Body of pancreas (tissue), 4 donors: ENCODE results near the gene PRDM16.

Source experiments
- POLR2A ChIP-seq, 3 donors: fragments of 450-650 bp; IDR thresholded peaks; one replicate each; pipeline ENCODE4 v1.6.1; 2016; ENCODE audit warnings: antibody characterized with exemption in 3 of 3, mild to moderate bottlenecking in 2 of 3
- TF ChIP-seq, protein P1 (sequence below), 7 experiments: fragments of 450-650 bp in 4 of 7; fragments of 200-600 bp in 3 of 7; sonication (generic) in 3 of 7; IDR thresholded peaks; one replicate each; pipeline ENCODE4 v1.5.1; 2016 to 2019; ENCODE audit warnings: antibody characterized with exemption in 7 of 7

DNA sequence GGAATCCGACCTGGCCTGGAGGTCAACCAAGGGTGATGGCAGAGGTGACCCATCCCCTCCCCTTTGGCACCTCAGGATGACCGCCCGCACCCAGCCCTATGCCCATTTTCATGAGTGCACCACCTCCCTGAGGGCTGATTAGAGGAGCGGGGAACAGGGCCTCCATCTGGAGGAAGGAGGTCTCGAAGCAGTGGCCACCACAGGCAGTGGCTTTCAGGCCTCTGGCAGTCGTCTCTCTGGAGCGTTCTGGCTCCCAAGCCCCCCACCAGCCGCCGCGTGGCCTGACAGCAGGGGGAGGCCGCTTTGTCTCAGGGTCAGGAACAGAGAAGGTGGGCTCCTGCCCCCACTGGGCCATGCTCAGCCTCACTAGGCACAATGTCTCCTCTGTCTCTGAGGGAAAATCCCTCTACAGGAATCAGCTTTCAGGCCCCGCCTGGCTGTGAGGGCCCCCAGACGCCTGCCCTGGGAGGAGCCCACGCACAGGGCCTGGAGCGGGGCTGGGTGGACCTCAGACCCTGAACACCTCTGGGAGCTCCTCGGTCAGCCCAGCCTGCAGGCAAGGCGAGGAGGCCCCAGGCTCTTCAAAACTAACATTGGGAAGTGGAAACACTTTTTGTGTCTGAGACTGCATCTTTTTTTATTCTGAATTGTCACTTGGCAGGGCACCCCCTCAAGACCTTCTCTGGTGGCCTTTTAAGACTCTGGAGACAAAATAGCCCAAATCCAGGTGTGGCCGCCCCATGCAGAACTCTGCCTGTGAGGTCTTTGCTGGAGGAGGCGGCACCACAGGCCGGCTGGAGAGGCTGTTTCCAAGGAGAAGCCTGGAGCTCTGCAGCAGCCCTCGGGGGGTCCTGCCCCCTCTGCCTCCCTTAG lies 257.7 kb downstream of the PRDM16 start:
- TF ChIP-seq, protein P1, sequence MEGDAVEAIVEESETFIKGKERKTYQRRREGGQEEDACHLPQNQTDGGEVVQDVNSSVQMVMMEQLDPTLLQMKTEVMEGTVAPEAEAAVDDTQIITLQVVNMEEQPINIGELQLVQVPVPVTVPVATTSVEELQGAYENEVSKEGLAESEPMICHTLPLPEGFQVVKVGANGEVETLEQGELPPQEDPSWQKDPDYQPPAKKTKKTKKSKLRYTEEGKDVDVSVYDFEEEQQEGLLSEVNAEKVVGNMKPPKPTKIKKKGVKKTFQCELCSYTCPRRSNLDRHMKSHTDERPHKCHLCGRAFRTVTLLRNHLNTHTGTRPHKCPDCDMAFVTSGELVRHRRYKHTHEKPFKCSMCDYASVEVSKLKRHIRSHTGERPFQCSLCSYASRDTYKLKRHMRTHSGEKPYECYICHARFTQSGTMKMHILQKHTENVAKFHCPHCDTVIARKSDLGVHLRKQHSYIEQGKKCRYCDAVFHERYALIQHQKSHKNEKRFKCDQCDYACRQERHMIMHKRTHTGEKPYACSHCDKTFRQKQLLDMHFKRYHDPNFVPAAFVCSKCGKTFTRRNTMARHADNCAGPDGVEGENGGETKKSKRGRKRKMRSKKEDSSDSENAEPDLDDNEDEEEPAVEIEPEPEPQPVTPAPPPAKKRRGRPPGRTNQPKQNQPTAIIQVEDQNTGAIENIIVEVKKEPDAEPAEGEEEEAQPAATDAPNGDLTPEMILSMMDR (IDR thresholded peaks at IDR 0.05): no peak
- no peak for TF ChIP-seq POLR2A (IDR thresholded peaks at IDR 0.05)
